SK-N-SH (cell line): ENCODE measurements around the gene PEX14. TPM values are rescaled to one million over a fixed set of nuclear protein-coding genes. Genes with fewer than 3 reads are reported as not detected.

Experiments
- CTCF ChIA-PET: fragments of 300-600, 350-600 bp; formaldehyde crosslinking; extraction: SDS; loops from one replicate; lab custom pipeline; 2021; lab: Yijun Ruan, JAX
- POLR2A ChIA-PET: fragments of 350-600 bp; sonication (Branson Sonifier 250); formaldehyde crosslinking; extraction: SDS; loops from one replicate; lab custom pipeline; 2020; ENCODE audit warnings: antibody characterized with exemption, inconsistent platforms; lab: Yijun Ruan, JAX
- DNase-seq: peaks from one replicate; pipeline ENCODE4 v3.0.0; 2012
- H2AFZ ChIP-seq: fragments of 200-600 bp; sonication (generic); 2 replicates; pipeline ENCODE4 v1.8.1; 2016; ENCODE audit warnings: antibody characterized with exemption, mild to moderate bottlenecking, low read depth
- H3F3A ChIP-seq: fragments of 200-600 bp; sonication (generic); replicated peaks from 2 replicates; pipeline ENCODE3; 2016; ENCODE audit warnings: antibody characterized with exemption, mild to moderate bottlenecking; ENCODE audit not compliant: insufficient read depth
- H3K27ac ChIP-seq, 2 experiments: fragments of 200-500 bp in 1 of 2; fragments of 200-600 bp in 1 of 2; sonication (Bioruptor generic) in 1 of 2; sonication (generic), shearing (Covaris generic) in 1 of 2; 2 replicates each; pipeline versions ENCODE4 v1.5.1 to v1.6.1; 2014 to 2016; ENCODE audit warnings: low read depth in 2 of 2, inconsistent platforms in 1 of 2, low read length in 1 of 2, mild to moderate bottlenecking in 1 of 2, mixed read lengths in 1 of 2
- H3K27me3 ChIP-seq: fragments of 200-600 bp; sonication (generic), shearing (Covaris generic); 2 replicates; pipeline ENCODE4 v1.6.1; 2016; ENCODE audit warnings: mixed run types; ENCODE audit not compliant: insufficient read depth
- H3K36me3 ChIP-seq, 2 experiments: fragments of 200-500 bp in 1 of 2; fragments of 200-600 bp in 1 of 2; sonication (Bioruptor generic) in 1 of 2; sonication (generic) in 1 of 2; replicated peaks in 1 of 2; 2 replicates each; pipeline versions ENCODE3 to v1.5.1; 2014 to 2016; ENCODE audit warnings: low read length in 1 of 2, mild to moderate bottlenecking in 1 of 2; ENCODE audit not compliant: insufficient read depth in 2 of 2, control insufficient read depth in 1 of 2
- H3K4me1 ChIP-seq, 2 experiments: fragments of 200-500 bp in 1 of 2; fragments of 200-600 bp in 1 of 2; sonication (Bioruptor generic) in 1 of 2; sonication (generic), shearing (Covaris generic) in 1 of 2; 2 replicates each; pipeline versions ENCODE4 v1.5.1 to v1.6.1; 2014 to 2016; ENCODE audit warnings: low read depth in 1 of 2, low read length in 1 of 2, mixed run types in 1 of 2; ENCODE audit not compliant: insufficient read depth in 2 of 2, control insufficient read depth in 1 of 2
- H3K4me2 ChIP-seq: fragments of 200-600 bp; sonication (generic), shearing (Covaris generic); 2 replicates; pipeline ENCODE4 v1.6.1; 2017; ENCODE audit warnings: mixed run types
- H3K4me3 ChIP-seq, 2 experiments: fragments of 200-500 bp in 1 of 2; fragments of 200-600 bp in 1 of 2; sonication (Bioruptor generic) in 1 of 2; sonication (generic), shearing (Covaris generic) in 1 of 2; 2 replicates each; pipeline versions ENCODE4 v1.5.1 to v1.8.1; 2014 to 2016; ENCODE audit warnings: low read depth in 2 of 2, inconsistent platforms in 1 of 2, low read length in 1 of 2, mild to moderate bottlenecking in 1 of 2, mixed read lengths in 1 of 2, moderate library complexity in 1 of 2
- H3K79me2 ChIP-seq: fragments of 200-600 bp; sonication (generic); 2 replicates; pipeline ENCODE4 v1.8.1; 2017; ENCODE audit warnings: mild to moderate bottlenecking; ENCODE audit not compliant: insufficient read depth
- H3K9ac ChIP-seq: fragments of 200-600 bp; sonication (generic); 2 replicates; pipeline ENCODE4 v1.6.1; 2017; ENCODE audit warnings: mixed run types
- H3K9me2 ChIP-seq: fragments of 200-600 bp; sonication (generic); 2 replicates; pipeline ENCODE4 v1.6.1; 2017; ENCODE audit warnings: mixed run types
- H3K9me3 ChIP-seq: fragments of 200-600 bp; sonication (generic); 2 replicates; pipeline ENCODE4 v1.6.1; 2017; ENCODE audit warnings: mixed run types, mild to moderate bottlenecking, moderate library complexity
- H4K20me1 ChIP-seq: fragments of 200-600 bp; sonication (generic); 2 replicates; pipeline ENCODE4 v1.6.1; 2017; ENCODE audit warnings: mild to moderate bottlenecking, mixed run types; ENCODE audit not compliant: insufficient read depth
- CHD2 ChIP-seq: fragments of 150-350 bp; IDR thresholded peaks from 2 replicates; pipeline ENCODE4 v1.6.1; 2018; ENCODE audit warnings: low read length; ENCODE audit not compliant: partially characterized antibody
- CTCF ChIP-seq: fragments of 200-600 bp; sonication (generic); IDR thresholded peaks from 2 replicates; pipeline ENCODE4 v1.6.1; 2017; ENCODE audit warnings: antibody characterized with exemption, mild to moderate bottlenecking, moderate library complexity
- ELF1 ChIP-seq: IDR thresholded peaks from 2 replicates; pipeline ENCODE4 v1.4.0; 2012
- FOXM1 ChIP-seq: IDR thresholded peaks from 2 replicates; pipeline ENCODE4 v1.4.0; 2012; ENCODE audit warnings: low read depth, mild to moderate bottlenecking
- GABPA ChIP-seq: IDR thresholded peaks from 2 replicates; pipeline ENCODE4 v1.4.0; 2012; ENCODE audit warnings: low read depth, mild to moderate bottlenecking
- GATA2 ChIP-seq: sonication (generic); formaldehyde crosslinking; IDR thresholded peaks from 2 replicates; pipeline ENCODE4 v1.5.0; 2020; ENCODE audit warnings: mild to moderate bottlenecking, missing genetic modification reagents
- IRF3 ChIP-seq: fragments of 150-350 bp; IDR thresholded peaks from 2 replicates; pipeline ENCODE4 v1.6.1; 2016; ENCODE audit warnings: mild to moderate bottlenecking, low read depth, low read length
- MAX ChIP-seq: IDR thresholded peaks from 2 replicates; pipeline ENCODE4 v1.4.0; 2012; ENCODE audit warnings: low read depth
- MXI1 ChIP-seq: IDR thresholded peaks from 2 replicates; pipeline ENCODE4 v1.6.1; 2012; ENCODE audit warnings: mild to moderate bottlenecking, low read depth, low read length, improper control_type of control experiment
- NRF1 ChIP-seq: IDR thresholded peaks from 2 replicates; pipeline ENCODE4 v1.6.1; 2012; ENCODE audit warnings: low read depth, mild to moderate bottlenecking, low read length
- POLR2AphosphoS5 ChIP-seq: IDR thresholded peaks from 2 replicates; pipeline ENCODE4 v1.6.1; 2012; ENCODE audit warnings: low read depth, low read length
- REST ChIP-seq: IDR thresholded peaks from 2 replicates; pipeline ENCODE4 v1.6.1; 2012; ENCODE audit warnings: mild to moderate bottlenecking, low read depth, low read length, moderate library complexity
- RFX5 ChIP-seq: IDR thresholded peaks from 2 replicates; pipeline ENCODE4 v1.6.1; 2012; ENCODE audit warnings: mild to moderate bottlenecking, improper control_type of control experiment, low read length
- RXRA ChIP-seq: IDR thresholded peaks from 2 replicates; pipeline ENCODE4 v1.4.0; 2012; ENCODE audit warnings: low read depth, mild to moderate bottlenecking, borderline replicate concordance
- TAF1 ChIP-seq: IDR thresholded peaks from 2 replicates; pipeline ENCODE4 v1.6.1; 2012; ENCODE audit warnings: low read depth, mild to moderate bottlenecking, low read length, moderate library complexity, borderline replicate concordance
- TEAD4 ChIP-seq: IDR thresholded peaks from 2 replicates; pipeline ENCODE4 v1.4.0; 2012; ENCODE audit warnings: mild to moderate bottlenecking, borderline replicate concordance; ENCODE audit not compliant: insufficient read depth
- USF1 ChIP-seq: IDR thresholded peaks from 2 replicates; pipeline ENCODE4 v1.4.0; 2012; ENCODE audit warnings: low read depth, borderline replicate concordance
- YY1 ChIP-seq: IDR thresholded peaks from 2 replicates; pipeline ENCODE4 v1.4.0; 2012; ENCODE audit warnings: low read depth, mild to moderate bottlenecking
- ZBTB33 ChIP-seq: IDR thresholded peaks from 2 replicates; pipeline ENCODE4 v1.4.0; 2012; ENCODE audit warnings: low read depth, borderline replicate concordance
- WGBS: methylation state at CpG from one replicate; pipeline ENCODE4 v1.1.6; 2017; ENCODE audit warnings: low lambda C conversion rate; 5-methylcytosine and 5-hydroxymethylcytosine counted together
- polyA plus RNA-seq, 3 experiments: library from polyadenylated mRNA; depleted of rRNA; stranded (reverse); fragments of >200 nt; gene quantifications; 2 replicates each; pipeline ENCODE4 v1.2.3, GENCODE V29; 2012

Gene PEX14
- polyA plus RNA-seq, 1 of the 3 experiments (the other 2 are of a cell fraction), result 36.2 TPM

- TF ChIP-seq REST (no peak), MXI1 (no peak)
These were observed 41.6 kb upstream of the PEX14 start (continued) for GRCh38 chr1:10432910-10433700.

GRCh38 chr1:10433790-10434189 lies 41.0 kb upstream of the PEX14 start:
- WGBS, result 93% methylated on average over 11 of the region's 11 CpGs
- ChIA-PET POLR2A (interaction anchor here (0.9 kb wide), 1 partner anchor 9 kb away, joined by 3 read pairs; no protein-coding TSS in a partner anchor), CTCF (interaction anchor here (1.8 to 10.8 kb wide), 2 partner anchors 41 to 61 kb away, joined by 4 to 203 read pairs; partner anchors contain the start of gene PEX14)
- Histone ChIP-seq H3K79me2 (peaks cover 18% of the 10 kb centered on the region), H3K9me2 (no peaks in the 10 kb centered on the region), H3K27ac (no peak overlapping the region), H3K4me3 (no peak overlapping the region), H3K9me3 (no peaks in the 10 kb centered on the region), H3K9ac (no peak overlapping the region), H3K4me2 (no peak overlapping the region), H2AFZ (no peak overlapping the region), H3K4me1 (peaks cover 8 to 9% of the 10 kb centered on the region in 2 experiments; a peak in 2 of 4 replicates), H3F3A (peaks cover 4% of the 10 kb centered on the region), H3K27me3 (no peaks in the 10 kb centered on the region), H4K20me1 (no peaks in the 10 kb centered on the region), H3K36me3 (peaks cover 0 to 3% of the 10 kb centered on the region in 2 experiments)
- TF ChIP-seq IRF3 (no peak), CHD2 (no peak), MXI1 (no peak), GATA2 (CRISPR knock-in tag) (no peak), POLR2AphosphoS5 (no peak), NRF1 (no peak), TEAD4 (no peak), GABPA (no peak), RXRA (no peak), ELF1 (no peak), RFX5 (no peak), CTCF (no peak), MAX (no peak), USF1 (no peak), ZBTB33 (no peak), TAF1 (no peak), YY1 (no peak), FOXM1 (no peak)
- DNase-seq, result no peak
